HG03135 (cell line): ENCODE measurements around the gene CASQ2.

Experiments
- ATAC-seq: cut with Tn5 transposase; IDR thresholded peaks from one replicate; pipeline ENCODE4 v1.9.1; 2021; ENCODE audit warnings: mild to moderate bottlenecking, moderate library complexity; ENCODE audit not compliant: unreplicated experiment

CASQ2 gene

DNA sequence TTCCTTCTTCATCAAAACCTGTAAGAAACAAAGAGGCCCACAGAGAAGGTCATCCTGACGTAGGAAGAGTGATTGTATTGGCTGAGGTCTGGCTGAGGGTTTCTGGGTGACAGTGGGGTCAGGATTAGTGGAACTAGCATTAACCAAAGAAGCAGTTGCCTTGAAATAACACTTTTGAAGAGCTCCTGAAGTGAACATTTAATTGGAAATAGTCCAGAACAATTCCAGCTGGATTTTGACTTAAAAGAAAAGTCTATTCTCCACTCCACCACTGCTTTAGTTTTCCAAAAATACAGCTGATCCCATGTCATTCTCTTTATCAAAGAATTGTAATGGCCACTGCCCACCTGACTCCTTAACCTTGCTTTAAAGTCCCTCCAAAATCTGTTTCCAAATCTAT lies 27.7 kb downstream of the CASQ2 start:
- ATAC-seq, result no peak

GRCh38 chr1:115732316-115732715 lies 36.2 kb downstream of the CASQ2 start:
- ATAC-seq, result no peak

DNA sequence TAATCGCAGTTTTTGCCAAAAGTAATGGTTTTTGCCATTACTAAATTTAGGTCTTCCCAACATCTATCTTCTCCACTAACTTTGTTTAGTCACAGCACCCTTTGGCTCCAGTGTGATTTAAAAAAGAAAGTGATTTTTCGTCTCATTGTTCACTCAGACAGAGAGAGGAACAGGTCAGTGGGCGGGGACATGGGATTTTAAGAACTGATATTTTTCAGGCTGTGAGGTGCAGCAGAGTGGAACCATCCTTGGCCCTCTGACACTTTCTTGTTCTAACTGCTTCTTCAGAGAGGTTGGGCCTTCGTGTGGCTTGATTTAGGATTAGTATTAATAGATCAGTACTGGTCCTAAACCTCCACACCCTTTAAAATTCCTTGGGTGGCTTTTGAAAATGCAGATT lies 38.8 kb downstream of the CASQ2 start:
- ATAC-seq, result peak; percentile 93

DNA sequence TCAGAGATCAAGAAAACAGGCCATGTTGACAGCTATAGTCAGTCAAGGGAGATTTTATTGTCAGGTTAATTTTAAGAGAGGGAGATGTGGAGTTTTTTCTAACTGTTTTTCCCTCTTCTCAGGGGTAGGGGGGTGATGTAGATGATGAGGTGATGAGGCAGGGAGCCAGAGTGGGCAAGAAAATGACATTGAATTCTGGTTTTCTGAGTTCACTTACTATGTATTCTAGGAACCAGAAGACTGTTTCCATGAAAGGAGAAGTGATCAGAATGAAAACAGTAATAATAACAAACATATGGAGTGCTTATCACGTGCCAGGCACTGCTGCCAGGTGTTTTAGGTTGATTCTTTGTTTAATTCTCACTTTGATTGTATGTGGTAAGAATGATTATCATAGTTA lies 40.2 kb downstream of the CASQ2 start:
- no peak for ATAC-seq

GRCh38 chr1:115727706-115728249 lies 40.7 kb downstream of the CASQ2 start:
- no peak for ATAC-seq

DNA sequence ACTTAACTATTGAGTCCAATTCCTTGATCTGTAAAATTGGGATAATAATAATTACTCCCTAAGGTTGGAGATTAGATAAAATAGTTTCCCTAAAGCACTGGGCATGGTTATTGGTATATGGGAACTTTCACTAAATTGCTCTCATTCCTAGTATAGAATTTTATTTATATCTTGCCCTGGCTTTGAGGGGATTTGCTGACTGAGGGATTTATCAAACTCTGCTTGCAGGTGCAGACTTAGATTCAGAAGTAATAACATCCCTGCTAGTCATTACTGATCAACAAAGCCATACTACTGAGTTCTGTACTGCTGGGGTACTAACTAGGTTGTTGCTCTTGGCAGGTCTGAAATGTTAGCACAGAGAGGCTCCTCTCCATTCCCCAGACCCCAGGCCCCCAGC lies 41.9 kb downstream of the CASQ2 start:
- no peak for ATAC-seq

DNA sequence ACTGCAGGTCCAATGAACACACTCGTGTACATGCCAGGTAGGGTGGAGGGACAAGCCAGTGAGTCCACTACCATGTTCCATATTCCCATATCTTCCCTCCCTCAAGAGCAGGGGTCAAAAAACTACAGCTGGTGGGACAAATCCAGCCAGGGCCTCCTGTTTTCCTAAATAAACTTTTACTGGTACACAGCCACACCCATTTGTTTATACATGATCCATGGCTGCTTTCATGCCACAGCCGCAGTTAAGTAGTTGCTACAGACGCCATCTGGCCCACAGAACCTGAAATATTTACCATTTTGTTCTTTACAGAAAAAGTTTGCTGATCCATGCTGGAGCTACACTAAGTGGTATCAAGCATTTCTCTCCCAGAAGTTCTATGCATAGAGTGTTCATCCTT lies 42.4 kb downstream of the CASQ2 start:
- no peak for ATAC-seq

- ATAC-seq, result no peak
These were observed 42.9 kb downstream of the CASQ2 start for GRCh38 chr1:115725600-115725999.

GRCh38 chr1:115723756-115724155 lies 44.8 kb downstream of the CASQ2 start:
- no peak for ATAC-seq

GRCh38 chr1:115722221-115722620 lies 46.3 kb downstream of the CASQ2 start:
- ATAC-seq, result no peak

GRCh38 chr1:115719285-115719684 lies 49.2 kb downstream of the CASQ2 start:
- no peak for ATAC-seq

DNA sequence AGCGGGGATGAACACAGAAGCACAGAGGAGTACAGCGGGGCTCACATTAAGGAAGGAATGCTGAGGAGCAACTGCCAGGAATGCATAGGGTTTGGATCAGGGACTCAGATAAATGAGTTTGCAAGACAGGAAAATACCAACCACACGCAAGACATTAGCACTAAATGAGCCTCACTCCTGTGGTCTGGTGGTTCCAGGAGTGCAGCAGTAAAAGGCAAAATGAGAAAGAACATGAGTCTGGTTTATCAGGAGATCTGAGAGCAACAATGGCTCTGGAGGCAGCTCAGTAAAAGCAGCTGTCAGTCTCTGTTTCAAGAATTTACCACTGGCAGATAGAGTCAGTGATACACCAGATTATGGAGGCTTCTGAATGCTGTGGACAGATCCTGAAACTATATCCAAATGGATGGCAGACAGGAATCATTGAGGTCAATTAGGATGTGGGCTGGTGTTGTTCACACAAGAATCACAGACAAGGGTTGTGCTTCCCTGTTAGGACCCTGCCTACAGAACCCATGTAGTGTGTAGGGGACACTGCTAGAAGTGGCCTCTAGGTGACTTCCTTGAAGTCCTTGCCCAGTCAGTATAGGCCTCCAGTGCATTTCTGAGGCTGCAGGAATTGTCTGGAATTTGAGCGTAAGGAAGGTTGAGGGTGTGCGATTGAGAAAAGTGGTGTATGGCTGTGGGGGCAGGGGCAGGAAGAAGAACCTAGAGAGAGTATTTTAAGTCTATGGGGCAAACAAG lies 50.3 kb downstream of the CASQ2 start:
- ATAC-seq, result no peak

GRCh38 chr1:115717541-115717940 lies 51.0 kb downstream of the CASQ2 start:
- ATAC-seq, result no peak

DNA sequence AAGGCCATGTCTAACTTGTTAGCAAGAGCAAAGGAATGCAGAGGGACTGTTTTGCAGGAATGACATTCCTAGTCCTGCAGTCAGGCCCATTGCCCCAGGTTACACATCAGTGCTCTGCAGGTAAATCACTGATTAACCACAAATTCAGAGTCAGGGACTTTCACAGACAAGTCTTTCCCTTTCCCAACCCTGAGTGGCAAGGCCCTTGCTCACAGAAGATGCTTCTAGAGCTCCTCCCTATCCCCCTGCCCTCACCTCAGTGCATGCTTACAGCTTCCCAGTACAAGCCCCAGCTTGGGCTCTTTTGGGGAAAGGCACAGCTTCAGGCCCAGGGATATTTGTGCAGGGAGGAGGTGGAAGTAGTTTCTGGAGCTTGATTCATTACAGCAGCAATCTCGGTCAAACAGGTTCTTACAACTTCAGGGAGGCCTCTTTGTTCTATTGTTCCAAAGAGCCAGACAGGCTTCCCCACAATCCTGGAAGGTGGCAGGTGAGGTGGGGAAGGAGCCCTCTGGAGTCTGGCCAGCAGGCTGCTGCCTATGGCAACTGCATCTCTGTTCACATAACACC lies 53.9 kb downstream of the CASQ2 start:
- ATAC-seq, result no peak

GRCh38 chr1:115713906-115714305 lies 54.6 kb downstream of the CASQ2 start:
- no peak for ATAC-seq

- ATAC-seq, result no peak
These were observed 55.5 kb downstream of the CASQ2 start for GRCh38 chr1:115712911-115713609.

GRCh38 chr1:115710859-115711624 lies 57.5 kb downstream of the CASQ2 start:
- ATAC-seq, result no peak

- ATAC-seq, result no peak
These were observed 61.7 kb downstream of the CASQ2 start for GRCh38 chr1:115706587-115707425.

- no peak for ATAC-seq
These were observed 62.6 kb downstream of the CASQ2 start for GRCh38 chr1:115705963-115706362.
